ENCODE data around the gene HELZ.
"Not testable (repeated sequence)": the region's sequence is repeated elsewhere in the genome, so short reads cannot be mapped to it uniquely, and the experiment has no call there.

The HELZ gene

DNA sequence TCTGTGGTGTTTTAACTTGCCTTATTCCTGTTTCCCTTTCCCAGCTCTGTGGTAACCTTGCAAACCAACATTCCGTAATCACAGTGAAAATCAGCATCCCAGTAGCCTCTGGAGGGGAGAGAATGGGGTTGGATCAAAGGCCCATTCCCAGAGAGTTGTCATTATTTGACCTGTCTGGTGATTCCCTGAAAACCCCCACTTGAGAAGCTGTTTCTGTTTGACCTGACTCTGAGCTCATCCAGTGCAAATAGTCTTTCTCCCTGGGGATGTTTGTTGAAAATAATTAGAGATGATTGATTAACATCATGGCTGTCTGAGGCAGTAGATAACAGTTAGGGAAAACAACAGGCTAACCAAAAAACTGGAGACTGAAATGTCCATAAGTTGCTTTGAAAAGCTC is 197.6 kb downstream of the HELZ start:
- DNase-seq, result no peak

DNA sequence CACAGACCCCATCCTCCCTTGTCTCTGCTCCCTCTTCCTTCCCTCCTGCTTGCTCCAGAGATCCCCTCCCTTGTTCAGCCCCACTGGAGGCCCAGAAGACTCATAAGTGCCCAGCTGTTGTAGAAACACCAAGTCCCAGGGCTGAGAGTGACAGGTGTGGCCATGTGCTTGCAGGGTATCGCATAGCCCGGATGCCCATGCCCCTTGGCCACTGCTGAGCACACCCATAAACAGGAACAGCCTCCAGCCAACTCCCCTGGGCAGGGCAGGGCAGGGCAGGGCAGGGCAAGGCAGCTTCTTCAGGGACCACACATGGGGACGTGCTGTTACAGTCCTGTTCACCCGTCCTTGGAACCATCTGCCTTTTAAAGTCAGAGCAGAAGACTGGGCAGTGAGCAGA is 198.6 kb downstream of the HELZ start:
- no peak for DNase-seq

- no peak for DNase-seq
Observed at GRCh38 chr17:67044940-67045339, 200.1 kb downstream of the HELZ start.

DNA sequence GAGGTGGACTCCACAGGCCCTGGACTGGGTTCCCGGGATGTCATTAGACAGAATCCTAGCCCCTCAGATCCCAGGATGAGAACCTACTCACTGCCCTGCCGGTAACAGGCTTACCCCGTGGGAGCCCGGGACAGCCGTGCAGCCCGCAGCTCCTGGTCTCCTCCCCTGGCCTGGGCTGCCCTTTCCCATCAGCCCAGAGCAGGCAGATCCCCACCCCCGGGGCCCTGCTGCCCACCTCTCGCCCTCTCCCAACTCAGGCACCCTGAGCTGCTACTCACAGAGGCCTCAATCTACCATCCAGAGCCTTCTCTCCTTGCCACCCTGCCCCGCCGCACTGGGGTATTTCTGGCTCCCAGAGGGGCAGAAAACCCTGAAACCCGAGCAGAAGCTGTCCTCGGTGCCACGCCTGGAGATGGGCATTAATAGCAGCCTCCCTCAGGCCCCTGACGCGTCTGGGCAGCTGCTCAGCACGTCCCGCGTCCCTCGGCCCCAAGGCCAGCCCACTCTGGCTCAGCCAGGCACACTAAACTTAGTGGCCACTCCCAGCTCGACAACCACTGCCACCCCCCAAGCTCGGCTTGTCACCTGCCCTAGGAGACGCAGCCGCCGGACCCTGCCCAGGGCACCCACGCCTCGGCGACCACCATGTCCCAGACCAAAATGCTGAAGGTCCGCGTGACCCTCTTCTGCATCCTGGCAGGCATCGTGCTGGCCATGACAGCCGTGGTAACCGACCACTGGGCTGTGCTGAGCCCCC is 200.8 kb downstream of the HELZ start, which contains the start of gene CACNG1:
Gene CACNG1 (plus strand): TSS at position 539 of the 757 bp plus-strand sequence. CDS start 107 bp downstream, at position 646.
- DNase-seq, result no peak

DNA sequence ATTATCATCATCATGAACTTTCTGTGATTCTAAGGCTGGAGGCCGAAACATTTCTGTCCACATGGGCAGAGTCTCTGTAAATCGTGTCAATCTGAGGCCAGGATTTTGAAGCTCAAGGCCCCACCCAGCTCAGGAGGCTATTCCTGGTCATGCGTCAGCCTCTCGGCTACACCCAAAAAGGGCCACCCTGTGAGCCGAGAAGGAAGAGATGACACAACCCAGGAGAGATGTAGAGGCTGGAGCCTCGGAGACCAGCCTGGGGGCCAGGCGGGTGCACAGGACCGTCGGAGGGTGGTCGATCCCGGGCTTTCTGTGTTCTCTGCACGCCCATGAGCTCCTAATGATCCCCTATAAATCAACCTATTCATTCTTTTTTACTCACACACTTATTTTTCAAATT is 201.7 kb downstream of the HELZ start:
- no peak for DNase-seq

DNA sequence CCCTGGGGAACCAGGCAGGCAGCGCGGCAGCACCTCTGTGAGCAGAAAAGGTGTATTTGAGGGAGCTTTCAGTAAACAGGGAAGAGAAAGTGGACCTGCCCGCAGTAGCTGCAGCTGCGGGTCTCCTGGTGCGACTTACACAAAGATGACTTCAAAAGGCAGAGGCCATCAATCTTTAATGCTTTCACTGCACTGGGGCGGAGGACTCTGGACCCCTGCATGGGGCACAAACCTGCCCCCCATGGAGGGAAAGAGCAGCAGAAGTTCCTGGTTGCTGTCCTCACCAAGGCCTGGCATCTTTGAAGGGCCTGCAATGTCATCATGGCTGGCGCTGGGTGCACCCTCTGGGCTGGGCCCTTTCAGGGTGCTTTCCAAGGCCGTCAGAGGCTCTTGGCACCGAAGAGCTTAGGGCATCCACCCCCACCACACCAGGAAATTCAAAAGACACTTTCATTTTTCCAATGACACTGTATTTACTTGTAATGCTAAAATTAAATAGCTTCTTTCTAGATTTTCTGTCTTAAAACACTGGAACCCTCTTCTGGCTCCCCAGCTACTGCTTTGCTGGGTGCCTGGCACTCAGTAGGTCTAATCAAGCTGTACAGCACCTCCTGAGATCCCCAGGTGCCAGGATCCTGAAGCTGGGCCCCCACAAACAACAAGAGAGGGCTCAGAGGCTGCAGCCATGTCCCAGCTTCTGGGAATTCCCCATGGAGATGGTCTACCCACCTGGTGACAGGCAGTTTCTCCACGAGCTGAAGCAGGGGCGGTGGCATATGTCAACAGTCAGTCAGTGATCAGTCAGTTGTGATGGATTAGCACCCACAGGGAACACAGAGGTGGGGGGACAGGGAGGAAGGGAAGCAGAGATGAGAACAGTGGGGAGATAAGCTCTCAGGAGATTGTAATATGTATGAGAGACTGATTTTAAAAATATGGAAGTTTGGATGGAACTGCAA is 202.8 kb downstream of the HELZ start:
- no peak for DNase-seq

DNA sequence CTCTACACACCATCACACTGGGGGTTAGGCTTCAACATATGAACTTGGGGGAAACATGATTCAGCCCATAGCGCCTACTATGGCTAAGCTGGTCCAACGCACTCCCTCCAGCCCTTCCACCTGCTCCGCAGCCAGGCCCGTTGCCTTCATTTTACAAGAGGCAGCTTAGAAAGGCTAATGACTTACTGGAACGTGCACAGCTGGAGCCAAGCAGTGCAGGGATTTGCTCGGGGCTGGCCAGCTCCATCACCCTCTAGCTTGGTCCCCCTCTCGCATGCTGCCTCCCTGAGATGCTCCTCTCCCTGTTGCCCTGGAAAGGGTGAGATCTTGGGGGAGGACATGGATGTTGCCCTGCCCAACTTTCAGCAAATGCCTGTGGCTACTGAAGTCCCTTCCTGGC is 203.5 kb downstream of the HELZ start:
- DNase-seq, result no peak

DNA sequence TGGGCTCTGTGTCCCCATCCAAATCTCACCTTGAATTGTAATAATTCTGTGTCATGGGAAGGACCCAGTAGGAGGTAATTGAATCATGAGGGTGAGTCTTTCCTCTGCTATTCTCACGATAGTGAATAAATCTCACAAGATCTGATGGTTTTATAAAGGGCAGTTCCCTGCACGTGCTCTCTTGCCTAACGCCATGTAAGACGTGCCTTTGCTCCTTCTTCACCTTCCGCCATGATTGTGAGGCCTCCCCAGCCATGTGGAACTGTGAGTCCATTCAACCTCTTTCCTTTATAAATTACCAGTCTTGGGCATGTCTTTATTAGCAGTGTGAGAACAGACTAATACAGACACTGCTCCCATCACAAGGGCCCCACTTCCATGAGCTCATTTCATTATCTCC is 203.9 kb downstream of the HELZ start:
- DNase-seq, result not testable (repeated sequence)

GRCh38 chr17:67040652-67041051 is 204.3 kb downstream of the HELZ start:
- no peak for DNase-seq

GRCh38 chr17:67038861-67039365 is 206.1 kb downstream of the HELZ start:
- DNase-seq, result no peak

GRCh38 chr17:67035131-67036083 is 209.6 kb downstream of the HELZ start:
- no peak for DNase-seq

GRCh38 chr17:67033613-67034012 is 211.4 kb downstream of the HELZ start:
- no peak for DNase-seq

GRCh38 chr17:67032985-67033384 is 212.0 kb downstream of the HELZ start:
- DNase-seq, result no peak

GRCh38 chr17:67032382-67032781 is 212.6 kb downstream of the HELZ start:
- no peak for DNase-seq

DNA sequence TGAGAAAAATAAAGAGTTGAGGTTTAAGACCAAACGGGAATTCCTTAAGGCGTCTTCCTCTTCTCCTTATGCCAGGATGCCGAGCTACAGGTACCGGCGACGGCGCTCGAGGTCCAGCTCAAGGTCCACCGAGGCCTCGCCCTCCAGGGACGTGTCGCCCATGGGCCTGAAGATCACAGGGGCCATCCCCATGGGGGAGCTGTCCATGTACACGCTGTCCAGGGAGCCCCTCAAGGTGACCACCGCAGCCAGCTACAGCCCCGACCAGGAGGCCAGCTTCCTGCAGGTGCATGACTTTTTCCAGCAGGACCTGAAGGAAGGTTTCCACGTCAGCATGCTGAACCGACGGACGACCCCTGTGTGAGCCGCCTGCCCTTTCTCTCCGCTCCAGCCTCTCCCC is 214.4 kb downstream of the HELZ start:
- no peak for DNase-seq

GRCh38 chr17:67027031-67027628 is 217.9 kb downstream of the HELZ start:
- DNase-seq, result no peak

DNA sequence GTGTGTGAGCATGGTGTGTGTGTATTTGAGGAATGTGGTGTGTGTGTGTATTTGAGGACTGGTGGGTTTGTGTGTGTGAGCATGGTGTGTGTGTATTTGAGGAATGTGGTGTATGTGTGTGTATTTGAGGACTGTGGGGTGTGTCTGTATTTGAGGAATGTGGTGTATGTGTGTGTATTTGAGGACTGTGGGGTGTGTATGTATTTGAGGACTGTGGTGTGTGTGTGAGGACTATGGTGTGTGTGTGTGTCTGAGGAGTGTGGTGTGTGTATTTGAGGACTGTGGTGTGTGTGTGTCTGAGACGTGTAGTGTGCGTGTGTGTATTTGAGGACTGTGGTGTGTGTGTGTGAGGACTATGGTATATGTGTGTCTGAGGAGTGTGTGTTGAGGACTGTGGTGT is 218.7 kb downstream of the HELZ start:
- no peak for DNase-seq

- DNase-seq, result no peak
Observed at GRCh38 chr17:67025216-67025792, 219.7 kb downstream of the HELZ start.

DNA sequence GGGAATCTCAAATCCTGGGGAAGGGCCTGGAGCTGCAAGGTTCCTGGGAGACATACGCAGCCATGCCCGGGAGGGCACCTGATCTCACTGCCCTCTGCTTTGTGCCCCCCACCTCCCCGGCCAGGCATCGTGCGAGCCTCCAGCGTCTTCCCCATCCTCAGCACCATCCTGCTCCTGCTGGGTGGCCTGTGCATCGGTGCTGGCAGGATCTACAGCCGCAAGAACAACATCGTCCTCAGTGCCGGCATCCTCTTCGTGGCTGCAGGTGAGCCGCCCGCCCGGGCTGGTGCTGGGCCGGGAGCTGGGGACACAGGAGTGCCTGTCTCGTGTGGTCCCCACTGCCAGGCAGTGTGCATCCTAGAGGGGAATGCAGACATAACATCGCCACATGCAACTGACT is 220.3 kb downstream of the HELZ start:
- no peak for DNase-seq

- DNase-seq, result no peak
Observed at GRCh38 chr17:67022451-67022810, 222.6 kb downstream of the HELZ start.

DNA sequence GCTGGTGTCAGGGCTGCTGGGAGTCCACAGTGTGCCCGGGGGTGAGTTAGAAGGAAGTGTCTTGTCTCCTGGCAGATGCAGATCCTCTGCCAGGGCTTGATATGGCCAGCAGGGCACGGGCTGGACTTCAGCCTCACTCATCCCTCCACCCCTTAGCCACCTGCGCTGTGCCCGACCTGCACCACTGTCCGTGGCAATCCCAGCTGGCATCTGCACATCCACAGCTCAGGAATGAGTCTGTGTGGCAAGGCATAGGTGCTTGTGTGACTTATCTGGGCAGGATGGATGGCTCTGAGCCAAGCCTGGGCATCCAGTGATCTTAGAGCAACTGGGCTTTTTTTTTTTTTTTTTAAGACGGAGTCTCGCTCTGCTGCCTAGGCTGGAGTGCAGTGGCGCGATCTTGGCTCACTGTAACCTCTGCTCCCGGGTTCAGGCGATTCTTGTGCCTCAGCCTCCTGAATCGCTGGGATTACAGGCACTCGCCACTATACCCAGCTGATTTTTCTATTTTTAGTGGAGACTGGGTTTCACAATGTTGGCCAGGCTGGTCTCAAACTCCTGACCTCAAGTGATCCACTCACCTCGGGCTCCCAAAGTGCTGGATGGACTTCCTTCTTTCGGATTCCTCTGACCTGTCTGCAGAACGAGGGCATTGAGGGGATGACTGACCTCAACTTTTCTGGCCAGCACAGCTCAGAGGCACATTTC is 223.1 kb downstream of the HELZ start:
- no peak for DNase-seq

All from SIG-M5 (cell line).